Inflammatory macrophage (primary cell): ENCODE results near the gene EXOSC9.
"Not testable (repeated sequence)": the region's sequence is repeated elsewhere in the genome, so short reads cannot be mapped to it uniquely, and the experiment has no call there.

Experiments used
- DNase-seq, 2 donors: peaks; one replicate each; pipeline ENCODE4 v3.0.0-alpha.2; 2020 to 2022
- total RNA-seq, 18 experiments: gene quantifications; one replicate each; lab custom pipeline; 2026; ENCODE audit warnings: mixed read lengths in 6 of 18, inconsistent platforms in 2 of 18; lab: John Stamatoyannopoulos, UW

EXOSC9 gene
- 24.2 to 41.5 (median 31.2) reads per million in 18 experiments for total RNA-seq

DNA sequence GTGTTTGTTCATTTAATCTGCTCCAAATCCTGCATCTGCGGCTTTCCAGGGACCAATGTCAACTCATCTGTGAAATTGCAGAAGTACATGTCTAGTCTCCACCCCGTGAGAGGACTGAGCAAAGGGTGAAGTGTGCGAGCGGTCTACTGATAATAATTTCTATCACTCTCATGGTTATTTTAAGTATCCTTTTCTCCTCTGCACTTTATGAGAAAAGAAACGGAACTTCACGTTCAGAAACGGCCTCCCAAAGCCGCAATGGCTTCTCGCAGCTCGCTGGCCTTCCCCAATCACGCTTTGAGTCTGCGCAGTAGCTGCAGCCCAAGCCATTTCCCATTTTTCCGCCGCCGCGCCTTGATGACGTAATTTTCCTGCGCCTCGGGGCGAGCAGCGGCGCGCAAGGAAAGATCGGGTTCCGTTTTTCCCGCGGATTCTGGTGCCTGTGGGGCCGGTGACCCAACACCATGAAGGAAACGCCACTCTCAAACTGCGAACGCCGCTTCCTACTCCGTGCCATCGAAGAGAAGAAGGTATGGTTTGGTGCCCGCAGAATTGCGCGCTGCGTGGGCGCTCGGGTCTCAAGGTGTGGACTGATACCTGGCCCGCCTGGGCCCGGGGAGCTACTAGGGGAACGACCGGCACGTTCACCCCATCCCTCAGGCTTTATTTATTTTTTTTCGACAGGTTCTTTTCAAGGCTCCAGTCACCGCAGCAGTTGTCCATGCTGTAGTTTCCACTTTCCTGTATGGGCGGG, at the start of gene EXOSC9:
TSS of gene EXOSC9 (plus strand) at position 363 of the 754 bp plus-strand sequence. CDS start at position 465, 102 bp downstream.
- peak; percentile 97 for DNase-seq

GRCh38 chr4:121752142-121752541, 49.0 kb upstream of the EXOSC9 start:
- DNase-seq: not testable (repeated sequence)

GRCh38 chr4:121758925-121759568, 42.1 kb upstream of the EXOSC9 start:
- no peak for DNase-seq

GRCh38 chr4:121760205-121760604, 40.9 kb upstream of the EXOSC9 start:
- peak in 1 of 2 donors; percentile 7 for DNase-seq

GRCh38 chr4:121764303-121764701, 36.8 kb upstream of the EXOSC9 start:
- no peak for DNase-seq

DNA sequence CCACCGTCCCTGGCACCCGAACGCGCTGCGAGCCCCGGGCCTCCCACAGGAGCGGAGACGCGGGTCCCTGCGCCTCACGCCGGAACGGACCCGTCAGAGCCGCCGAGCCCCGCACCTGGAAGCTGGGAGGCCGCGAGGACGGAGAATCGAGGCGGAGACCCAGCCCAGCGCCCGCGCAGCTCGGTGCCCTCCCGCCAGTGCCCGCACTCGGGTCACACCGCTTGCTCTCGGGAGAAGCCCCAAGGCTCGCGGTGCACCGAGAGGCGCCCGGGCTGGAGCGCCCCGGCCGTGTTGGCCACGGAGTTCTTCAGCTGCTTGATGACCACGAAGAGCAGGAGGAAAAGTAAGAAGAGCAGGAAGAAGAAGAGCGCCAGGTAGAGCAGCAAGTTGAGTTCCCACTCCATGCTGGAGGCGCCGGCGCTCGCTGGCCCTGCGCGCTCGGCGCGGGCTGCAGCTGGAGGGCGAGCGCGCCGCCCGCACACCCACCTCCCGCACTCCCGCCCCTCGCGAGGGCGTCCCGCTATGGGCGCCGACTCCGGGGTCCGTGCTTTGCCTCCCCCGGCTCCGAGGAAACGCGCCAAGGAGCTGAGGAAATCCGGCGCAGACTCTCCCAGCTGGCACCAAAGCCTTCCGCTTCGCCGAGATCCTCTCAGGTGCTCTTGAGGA, 36.3 kb upstream of the EXOSC9 start, which contains the start of gene SMIM43:
TSS of gene SMIM43 (minus strand) at position 463 of the 666 bp plus-strand sequence. CDS start at position 404, 59 bp downstream.
- DNase-seq: no peak

DNA sequence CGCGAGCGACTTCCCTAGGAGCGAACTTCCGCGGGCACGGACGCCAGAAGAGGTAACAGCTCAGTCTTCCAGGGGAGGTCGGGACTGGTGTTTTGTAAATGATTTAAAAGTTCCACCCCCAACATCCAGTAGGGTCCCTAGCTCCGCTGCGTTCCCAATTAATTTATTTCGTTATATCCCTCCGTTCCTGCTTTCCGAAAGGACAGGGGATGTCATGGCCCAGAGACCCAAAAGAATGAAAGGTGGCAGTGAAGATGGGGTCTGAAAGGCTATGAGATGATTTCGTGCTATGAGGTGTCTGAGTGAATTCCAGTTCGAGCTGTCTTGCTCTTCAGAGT, 35.8 kb upstream of the EXOSC9 start:
- DNase-seq: no peak

- no peak for DNase-seq
Observed at GRCh38 chr4:121765971-121766538, 35.1 kb upstream of the EXOSC9 start.

GRCh38 chr4:121767166-121767565, 34.0 kb upstream of the EXOSC9 start:
- no peak for DNase-seq

DNA sequence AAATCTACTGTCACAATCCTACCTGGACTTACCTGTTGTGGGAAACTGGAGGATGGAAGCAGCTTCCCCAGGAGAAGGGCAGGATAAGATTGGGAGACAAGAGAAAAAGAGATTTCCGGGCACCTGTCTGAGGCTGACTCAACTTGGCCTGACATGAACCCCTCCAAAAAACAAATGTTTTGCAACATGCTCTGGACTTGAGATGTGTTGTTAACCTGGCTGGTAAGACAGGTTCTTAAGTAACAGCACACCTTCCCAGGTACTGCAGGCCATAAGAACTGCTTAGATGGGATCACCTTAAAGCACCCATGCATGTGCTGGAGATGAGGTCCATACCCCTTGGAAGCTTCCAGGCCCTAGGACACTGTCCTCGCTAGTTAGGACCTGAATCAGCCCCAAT, 31.8 kb upstream of the EXOSC9 start:
- DNase-seq: no peak

- DNase-seq: no peak
Observed at GRCh38 chr4:121771869-121772268, 29.3 kb upstream of the EXOSC9 start.

GRCh38 chr4:121773883-121774282, 27.2 kb upstream of the EXOSC9 start:
- DNase-seq: no peak

GRCh38 chr4:121776610-121777401, 24.3 kb upstream of the EXOSC9 start:
- DNase-seq: no peak

GRCh38 chr4:121777625-121778024, 23.5 kb upstream of the EXOSC9 start:
- no peak for DNase-seq

- no peak for DNase-seq
Observed at GRCh38 chr4:121778991-121779628, 22.0 kb upstream of the EXOSC9 start.

DNA sequence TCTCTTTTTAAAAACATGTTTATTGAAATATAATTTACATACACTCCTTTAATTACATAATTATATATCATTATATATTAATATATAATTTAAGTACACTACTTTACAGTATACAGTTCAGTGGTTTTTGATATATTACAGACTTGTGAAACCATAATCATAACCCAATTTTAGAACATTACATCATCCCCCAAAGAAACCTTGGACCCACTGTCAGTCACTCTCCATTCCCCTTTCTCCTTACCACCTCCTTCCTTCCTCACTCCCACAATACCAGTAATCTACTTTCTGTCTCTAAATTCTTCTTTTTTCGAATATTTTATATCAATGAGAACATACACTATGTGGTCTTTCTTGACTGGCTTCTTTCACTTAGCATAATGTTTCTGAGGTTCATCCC, 17.9 kb upstream of the EXOSC9 start:
- DNase-seq: peak in 1 of 2 donors; percentile 28

DNA sequence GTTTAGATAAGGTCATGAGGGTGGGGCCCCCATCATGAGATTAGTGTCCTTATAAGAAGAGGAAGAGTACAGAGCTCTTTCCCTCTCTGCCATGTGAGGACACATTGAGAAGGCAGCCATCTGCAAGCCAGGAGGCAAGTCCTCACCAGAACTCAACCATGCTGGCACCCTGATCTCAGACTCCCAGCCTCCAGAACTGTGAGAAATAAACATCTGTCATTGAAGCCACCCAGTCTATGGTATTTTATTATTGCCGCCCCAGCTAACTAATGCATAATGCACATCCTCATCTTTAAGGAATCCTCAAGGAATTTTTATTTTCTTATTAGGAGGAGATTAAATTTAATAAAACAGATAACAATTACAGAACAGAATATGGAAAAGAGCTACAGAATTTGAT, 16.7 kb upstream of the EXOSC9 start:
- DNase-seq: no peak

DNA sequence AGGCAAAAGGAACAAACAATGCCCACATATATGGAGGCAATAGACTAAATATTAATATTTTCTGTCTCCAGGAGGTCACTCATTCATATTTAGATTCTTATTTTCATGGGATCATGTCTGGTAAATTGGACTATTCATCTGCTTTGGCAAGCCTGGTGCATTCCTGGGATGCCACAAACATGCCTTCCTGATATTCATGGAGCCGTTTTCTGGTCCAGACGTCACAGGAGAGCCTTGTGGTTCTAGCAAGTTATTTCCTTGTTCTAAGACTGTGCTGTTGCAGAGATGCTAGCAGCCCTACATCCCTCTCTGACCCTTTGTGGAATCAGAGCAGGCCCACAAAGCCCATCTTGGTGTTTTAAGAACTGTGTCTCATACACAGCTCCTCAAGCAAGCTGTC, 16.1 kb upstream of the EXOSC9 start:
- DNase-seq: no peak

DNA sequence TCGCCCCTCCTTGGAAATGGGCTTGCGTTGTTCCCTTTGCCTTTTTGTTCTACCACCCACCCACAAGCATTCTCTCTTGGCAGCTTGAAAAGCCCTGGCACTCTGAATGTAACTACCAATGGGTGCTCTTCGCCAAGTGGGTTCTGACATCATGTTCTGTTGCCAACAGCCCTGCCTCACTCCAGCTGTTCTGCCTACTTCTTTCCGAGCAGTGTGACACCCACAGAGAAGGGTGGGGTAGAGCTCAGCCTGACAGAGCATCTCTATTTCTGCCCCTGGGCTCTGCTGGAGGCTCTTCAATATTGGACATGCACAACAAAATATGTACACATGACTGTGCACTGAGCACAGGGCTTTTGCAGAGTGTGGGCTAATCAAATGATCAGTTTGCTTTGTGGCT, 15.6 kb upstream of the EXOSC9 start:
- DNase-seq: no peak

GRCh38 chr4:121786221-121786620, 14.9 kb upstream of the EXOSC9 start:
- DNase-seq: no peak

GRCh38 chr4:121788896-121789295, 12.2 kb upstream of the EXOSC9 start:
- no peak for DNase-seq

- no peak for DNase-seq
Observed at GRCh38 chr4:121789455-121789854, 11.7 kb upstream of the EXOSC9 start.
